ENCODE data around the gene IFITM2. TPM values are rescaled to one million over a fixed set of nuclear protein-coding genes. Genes with fewer than 3 reads are reported as not detected.
A peak's percentile ranks its signal among the peaks of the same experiment; 100 is the strongest.

The IFITM2 gene
- total and polyA plus RNA-seq, 2 of the 13 experiments (the other 11 are each of a cell fraction or from before 2014, with no cell fraction given), result 13.8 to 267 TPM

DNA sequence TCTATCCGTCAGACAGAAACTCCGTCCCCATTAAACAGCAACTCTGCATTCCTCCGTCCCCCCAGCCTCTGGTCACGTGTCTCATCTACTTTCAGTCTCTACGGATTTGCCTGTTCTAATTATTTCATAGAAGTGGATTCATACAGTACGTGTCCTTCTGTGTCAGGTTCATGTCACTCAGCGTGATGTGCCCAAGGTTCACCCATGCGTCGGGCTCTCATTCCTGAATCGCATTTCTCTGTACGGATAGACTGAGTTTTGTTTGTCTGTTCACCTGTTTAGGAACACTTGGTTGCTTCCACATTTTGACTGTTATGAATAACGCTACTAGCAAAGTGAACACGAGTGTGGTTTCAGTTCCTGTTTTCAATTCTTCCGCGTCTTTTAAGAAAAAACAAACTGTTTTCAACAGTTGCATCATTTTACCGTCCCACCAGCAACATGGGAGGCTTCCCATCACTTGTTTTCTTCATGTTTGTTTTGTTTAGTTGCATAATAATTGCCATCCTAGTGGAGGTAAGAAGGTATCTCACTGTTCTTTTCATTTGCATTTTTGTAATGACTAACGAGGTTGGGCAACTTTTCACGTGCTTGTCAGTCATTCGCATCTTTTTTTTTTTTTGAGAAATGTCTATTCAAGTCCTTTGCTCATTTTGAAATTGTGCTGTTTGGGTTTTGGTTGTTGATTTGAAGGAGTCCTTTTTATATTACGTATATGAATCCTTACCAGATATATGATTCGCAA, 38.3 kb upstream of the IFITM2 start:
- Histone ChIP-seq H4K20me1 (ENCODE audit: insufficient read depth, low read length) (no peaks in the 10 kb centered on the region), H3K4me1 (ENCODE audit: insufficient read depth, low read length) (peaks cover 45% of the 10 kb centered on the region), H3K79me2 (ENCODE audit: insufficient read depth, low read length) (no peaks in the 10 kb centered on the region), H3K36me3 (replicated peaks in 1 of 2; ENCODE audit: control insufficient read depth in 1 of 2, insufficient read depth in 2 of 2, low read length in 2 of 2) (no peaks in the 10 kb centered on the region), H3K9ac (ENCODE audit: insufficient read depth, low read depth, low read length) (0 out of 2 replicates have a peak overlapping the region, but pooled peaks have one; percentile 20), H3K4me2 (ENCODE audit: low read depth, low read length) (peak overlapping the region; percentile 76), H3K9me3 (ENCODE audit: low read length) (peaks cover 5% of the 10 kb centered on the region; the same call in 1 of the 2 replicates), H3K4me3 (replicated peaks in 1 of 3; ENCODE audit: insufficient read depth in 1 of 3, low read depth in 2 of 3, low read length in 3 of 3) (peak overlapping the region; percentile 24 to 60 (median 29)), H2AFZ (ENCODE audit: low read length) (peak overlapping the region; percentile 75), H3K27me3 (ENCODE audit: control insufficient read depth in 1 of 2, insufficient read depth in 2 of 2, low read length in 2 of 2) (peaks cover 0 to 29% of the 10 kb centered on the region in 2 experiments; a peak in 3 of 5 replicates), H3K27ac (ENCODE audit: extremely low read length, insufficient read depth, low read length) (no peak overlapping the region)
- BruUV-seq (replicated peaks), result no TSS peak
- intact Hi-C loops (cut with micrococcal nuclease; ENCODE audit: unreplicated experiment), result no loop called here
- FAIRE-seq (no peak), ATAC-seq (peak; percentile 42), DNase-seq (ENCODE audit: low spot score) (peak; percentile 21)
- 6% methylated on average over 21 of the region's 21 CpGs for WGBS (ENCODE audit: low lambda C conversion rate)
- CTCF ChIA-PET (ENCODE audit: low intra/inter-chr PET ratio, low total read pairs), result no interaction called here
- in situ Hi-C loops (cut with HindIII; ENCODE audit: extremely low pct_ligation_motif_present, low pct_unique_long_range_greater_than_20kb), result no loop called here
- POLR2A ChIA-PET, result interaction anchor here (0.8 to 1.8 kb wide), 6 partner anchors 19 to 87 kb away, joined by 3 to 9 read pairs (median 3); partner anchors contain the start of genes BET1L and RIC8A
- TF ChIP-seq, protein P1, sequence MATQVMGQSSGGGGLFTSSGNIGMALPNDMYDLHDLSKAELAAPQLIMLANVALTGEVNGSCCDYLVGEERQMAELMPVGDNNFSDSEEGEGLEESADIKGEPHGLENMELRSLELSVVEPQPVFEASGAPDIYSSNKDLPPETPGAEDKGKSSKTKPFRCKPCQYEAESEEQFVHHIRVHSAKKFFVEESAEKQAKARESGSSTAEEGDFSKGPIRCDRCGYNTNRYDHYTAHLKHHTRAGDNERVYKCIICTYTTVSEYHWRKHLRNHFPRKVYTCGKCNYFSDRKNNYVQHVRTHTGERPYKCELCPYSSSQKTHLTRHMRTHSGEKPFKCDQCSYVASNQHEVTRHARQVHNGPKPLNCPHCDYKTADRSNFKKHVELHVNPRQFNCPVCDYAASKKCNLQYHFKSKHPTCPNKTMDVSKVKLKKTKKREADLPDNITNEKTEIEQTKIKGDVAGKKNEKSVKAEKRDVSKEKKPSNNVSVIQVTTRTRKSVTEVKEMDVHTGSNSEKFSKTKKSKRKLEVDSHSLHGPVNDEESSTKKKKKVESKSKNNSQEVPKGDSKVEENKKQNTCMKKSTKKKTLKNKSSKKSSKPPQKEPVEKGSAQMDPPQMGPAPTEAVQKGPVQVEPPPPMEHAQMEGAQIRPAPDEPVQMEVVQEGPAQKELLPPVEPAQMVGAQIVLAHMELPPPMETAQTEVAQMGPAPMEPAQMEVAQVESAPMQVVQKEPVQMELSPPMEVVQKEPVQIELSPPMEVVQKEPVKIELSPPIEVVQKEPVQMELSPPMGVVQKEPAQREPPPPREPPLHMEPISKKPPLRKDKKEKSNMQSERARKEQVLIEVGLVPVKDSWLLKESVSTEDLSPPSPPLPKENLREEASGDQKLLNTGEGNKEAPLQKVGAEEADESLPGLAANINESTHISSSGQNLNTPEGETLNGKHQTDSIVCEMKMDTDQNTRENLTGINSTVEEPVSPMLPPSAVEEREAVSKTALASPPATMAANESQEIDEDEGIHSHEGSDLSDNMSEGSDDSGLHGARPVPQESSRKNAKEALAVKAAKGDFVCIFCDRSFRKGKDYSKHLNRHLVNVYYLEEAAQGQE (IDR thresholded peaks at IDR 0.05; ENCODE audit: borderline replicate concordance in 1 of 2, low read depth in 1 of 2, low read length in 2 of 2), result no peak
- TF ChIP-seq, protein P2, sequence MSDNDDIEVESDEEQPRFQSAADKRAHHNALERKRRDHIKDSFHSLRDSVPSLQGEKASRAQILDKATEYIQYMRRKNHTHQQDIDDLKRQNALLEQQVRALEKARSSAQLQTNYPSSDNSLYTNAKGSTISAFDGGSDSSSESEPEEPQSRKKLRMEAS (IDR thresholded peaks at IDR 0.05), result peak; percentile 1; the same call in 1 of the 2 replicates
- peak; percentile 64; the same call in 1 of the 2 replicates for TF ChIP-seq RAD51 (IDR thresholded peaks at IDR 0.05; ENCODE audit: borderline replicate concordance)
- no peak for TF ChIP-seq ZNF773 (CRISPR knock-in tag; IDR thresholded peaks at IDR 0.05; ENCODE audit: borderline replicate concordance)
- TF ChIP-seq, protein P3, sequence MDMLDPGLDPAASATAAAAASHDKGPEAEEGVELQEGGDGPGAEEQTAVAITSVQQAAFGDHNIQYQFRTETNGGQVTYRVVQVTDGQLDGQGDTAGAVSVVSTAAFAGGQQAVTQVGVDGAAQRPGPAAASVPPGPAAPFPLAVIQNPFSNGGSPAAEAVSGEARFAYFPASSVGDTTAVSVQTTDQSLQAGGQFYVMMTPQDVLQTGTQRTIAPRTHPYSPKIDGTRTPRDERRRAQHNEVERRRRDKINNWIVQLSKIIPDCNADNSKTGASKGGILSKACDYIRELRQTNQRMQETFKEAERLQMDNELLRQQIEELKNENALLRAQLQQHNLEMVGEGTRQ (IDR thresholded peaks at IDR 0.05; ENCODE audit: low read depth, low read length), result peak; percentile 49; the same call in 1 of the 2 replicates
- TF ChIP-seq, protein P3 (CRISPR knock-in tag; IDR thresholded peaks at IDR 0.05; ENCODE audit: borderline replicate concordance), result peak; percentile 78; the same call in 1 of the 2 replicates
- TF ChIP-seq ZKSCAN8 (CRISPR knock-in tag; IDR thresholded peaks at IDR 0.05; ENCODE audit: borderline replicate concordance), result no peak
- no peak for TF ChIP-seq PHB2 (IDR thresholded peaks at IDR 0.05; ENCODE audit: partially characterized antibody)
- 0 out of 2 replicates have a peak, but pooled peaks have one; percentile 8 for TF ChIP-seq GATAD2A (CRISPR knock-in tag; IDR thresholded peaks at IDR 0.05)
- 0 out of 2 replicates have a peak, but pooled peaks have one; percentile 27 for TF ChIP-seq YEATS4 (CRISPR knock-in tag; IDR thresholded peaks at IDR 0.05; ENCODE audit: borderline replicate concordance)
- TF ChIP-seq, protein P4, sequence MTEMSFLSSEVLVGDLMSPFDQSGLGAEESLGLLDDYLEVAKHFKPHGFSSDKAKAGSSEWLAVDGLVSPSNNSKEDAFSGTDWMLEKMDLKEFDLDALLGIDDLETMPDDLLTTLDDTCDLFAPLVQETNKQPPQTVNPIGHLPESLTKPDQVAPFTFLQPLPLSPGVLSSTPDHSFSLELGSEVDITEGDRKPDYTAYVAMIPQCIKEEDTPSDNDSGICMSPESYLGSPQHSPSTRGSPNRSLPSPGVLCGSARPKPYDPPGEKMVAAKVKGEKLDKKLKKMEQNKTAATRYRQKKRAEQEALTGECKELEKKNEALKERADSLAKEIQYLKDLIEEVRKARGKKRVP (CRISPR knock-in tag; IDR thresholded peaks at IDR 0.05), result peak in 1 of 2 experiments; percentile 93; a peak in 2 of 4 replicates
- 0 out of 2 replicates have a peak, but pooled peaks have one; percentile 29 for TF ChIP-seq ERF (CRISPR knock-in tag; IDR thresholded peaks at IDR 0.05)
- TF ChIP-seq, protein P5, sequence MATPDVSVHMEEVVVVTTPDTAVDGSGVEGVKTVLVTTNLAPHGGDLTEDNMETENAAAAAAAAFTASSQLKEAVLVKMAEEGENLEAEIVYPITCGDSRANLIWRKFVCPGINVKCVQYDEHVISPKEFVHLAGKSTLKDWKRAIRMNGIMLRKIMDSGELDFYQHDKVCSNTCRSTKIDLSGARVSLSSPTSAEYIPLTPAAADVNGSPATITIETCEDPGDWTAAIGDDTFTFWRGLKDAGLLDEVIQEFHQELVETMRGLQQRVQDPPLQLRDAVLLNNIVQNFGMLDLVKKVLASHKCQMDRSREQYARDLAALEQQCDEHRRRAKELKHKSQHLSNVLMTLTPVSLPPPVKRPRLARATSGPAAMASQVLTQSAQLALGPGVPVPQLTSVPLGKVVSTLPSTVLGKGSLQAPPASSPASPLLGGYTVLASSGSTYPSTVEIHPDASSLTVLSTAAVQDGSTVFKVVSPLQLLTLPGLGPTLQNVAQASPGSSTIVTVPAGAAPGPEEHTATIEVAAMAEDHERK (CRISPR knock-in tag; IDR thresholded peaks at IDR 0.05; ENCODE audit: low read depth), result no peak
- TF ChIP-seq BHLHE40 (IDR thresholded peaks at IDR 0.05; ENCODE audit: low read length), result peak; percentile 65
- TF ChIP-seq SAP130 (CRISPR knock-in tag; IDR thresholded peaks at IDR 0.05; ENCODE audit: low read depth), result peak; percentile 7

Measured in HepG2 (cell line).